ENCODE data around the gene PSMD1. TPM values are rescaled to one million over a fixed set of nuclear protein-coding genes. Genes with fewer than 3 reads are reported as not detected.

Gene PSMD1
- total and polyA plus RNA-seq, 12 donors = 38.9 to 226 (median 86.3) TPM

- no peaks in the 10 kb centered on the region for H3K27me3 ChIP-seq
- TF ChIP-seq POLR2A (IDR thresholded peaks at IDR 0.05) (no peak), CTCF (IDR thresholded peaks at IDR 0.05) (no peak)
- no peak overlapping the region for H3K4me3 ChIP-seq
- H3K9me3 ChIP-seq (replicated peaks in 1 of 3) = no peaks in the 10 kb centered on the region
- WGBS, 4 donors = 90 to 98% (median 94%) methylated on average over 3 of the region's 3 CpGs
- peak overlapping the region in 1 of 5 donors; percentile 36 for H3K27ac ChIP-seq
- peaks cover 0 to 10% of the 10 kb centered on the region in 2 donors for H3K4me1 ChIP-seq (replicated peaks in 1 of 2)
- peaks cover 0 to 48% of the 10 kb centered on the region in 2 donors for H3K36me3 ChIP-seq (replicated peaks in 1 of 2)
- DNase-seq = no peak
- intact Hi-C loops (cut with DNase I) = loop anchor here (5.0 to 10.0 kb wide), 2 partner anchors 73 to 176 kb away; partner anchors contain the start of gene B3GNT7 (in 1 of the 2)
These were observed 165.1 kb downstream of the PSMD1 start for GRCh38 chr2:231221761-231222160.

Small RNA genes within 50 kb of the gene (small RNA-seq; reads per million reads assigned to genes)
- gene RNU1-93P = 0 reads per million in 2 donors

Other genes with a start within 250 kb of the PSMD1 start
- 100 to 1,000 TPM in 1 of 9 donors, 10 to 100 TPM in 8; 16.8 to 107 (median 33.0) TPM for gene ITM2C, start 191.9 kb upstream of the PSMD1 start, total RNA-seq
- gene ITM2C, start 191.9 kb upstream of the PSMD1 start, polyA plus RNA-seq = 100 to 1,000 TPM in 1 of 3 donors, 10 to 100 TPM in 2; 31.2 to 131 (median 48.9) TPM
- under 1 TPM in 3 of 9 donors, not detected in 6; 0.08 to 0.18 (median 0.14) TPM for gene GPR55, start 131.6 kb upstream of the PSMD1 start, total RNA-seq
- under 1 TPM in 2 of 3 donors, not detected in 1; 0.07 to 0.24 TPM for gene GPR55, start 131.6 kb upstream of the PSMD1 start, polyA plus RNA-seq
- gene SPATA3, start 60.7 kb upstream of the PSMD1 start, total RNA-seq = not detected
- not detected for gene SPATA3, start 60.7 kb upstream of the PSMD1 start, polyA plus RNA-seq
- 1 to 10 TPM in 1 of 9 donors, under 1 TPM in 7, not detected in 1; 0.11 to 1.9 (median 0.57) TPM for gene C2orf72, start 19.3 kb upstream of the PSMD1 start, total RNA-seq
- 1 to 10 TPM in 2 of 3 donors, under 1 TPM in 1; 0.54 to 1.4 (median 1.2) TPM for gene C2orf72, start 19.3 kb upstream of the PSMD1 start, polyA plus RNA-seq
- 10 to 100 TPM in 8 of 9 donors, 1 to 10 TPM in 1; 1.2 to 90.0 (median 49.7) TPM for gene HTR2B, start 68.2 kb downstream of the PSMD1 start, total RNA-seq
- 10 to 100 TPM in 2 of 3 donors, 1 to 10 TPM in 1; 3.1 to 17.9 (median 15.8) TPM for gene HTR2B, start 68.2 kb downstream of the PSMD1 start, polyA plus RNA-seq
- gene ARMC9, start 141.8 kb downstream of the PSMD1 start, total RNA-seq = 100 to 1,000 TPM in 1 of 9 donors, 10 to 100 TPM in 8; 22.5 to 109 (median 59.0) TPM
- gene ARMC9, start 141.8 kb downstream of the PSMD1 start, polyA plus RNA-seq = 10 to 100 TPM; 22.0 to 61.9 (median 49.3) TPM

Data from adrenal gland (tissue), 12 donors.